Vagina (tissue), 2 donors: Measurements from ENCODE around the gene HOXC5. TPM values are rescaled to one million over a fixed set of nuclear protein-coding genes. Genes with fewer than 3 reads are reported as not detected.

Experiments used
- DNase-seq, 2 donors: peaks; one replicate each; pipeline ENCODE4 v3.0.0-alpha.2; 2017; ENCODE audit errors: extremely low spot score in 2 of 2
- H3K27ac ChIP-seq: fragments of 200-600 bp; sonication (generic); one replicate; pipeline ENCODE4 v1.5.1; 2019
- H3K27me3 ChIP-seq: fragments of 200-600 bp; sonication (generic); one replicate; pipeline ENCODE4 v1.5.1; 2019
- H3K36me3 ChIP-seq, 2 donors: fragments of 200-600 bp; sonication (generic); one replicate each; pipeline ENCODE4 v1.5.1; 2017 to 2019
- H3K4me1 ChIP-seq: fragments of 200-600 bp; sonication (generic); one replicate; pipeline ENCODE4 v1.5.1; 2019
- H3K4me3 ChIP-seq, 2 donors: fragments of 200-600 bp; sonication (generic); 1 replicate in 1 of 2; 2 replicates in 1 of 2; pipeline ENCODE4 v1.5.1; 2016 to 2019
- H3K9me3 ChIP-seq: fragments of 200-600 bp; sonication (generic); one replicate; pipeline ENCODE4 v1.5.1; 2019
- POLR2A ChIP-seq, 2 donors: fragments of 450-650 bp; IDR thresholded peaks; one replicate each; pipeline ENCODE4 v1.6.1; 2017; ENCODE audit warnings: antibody characterized with exemption in 2 of 2, mild to moderate bottlenecking in 2 of 2, moderate library complexity in 2 of 2
- POLR2AphosphoS5 ChIP-seq, 2 donors: sonication (generic); formaldehyde crosslinking; IDR thresholded peaks; one replicate each; pipeline ENCODE4 v1.9.0; 2017; ENCODE audit warnings: antibody characterized with exemption in 2 of 2, mild to moderate bottlenecking in 2 of 2, low read depth in 1 of 2; ENCODE audit not compliant: insufficient read depth in 1 of 2
- intact Hi-C: fragments of 100-400 bp; cut with DNase I; formaldehyde crosslinking; loops from one replicate; pipeline ENCODE4 v1.15.1; 2023
- total RNA-seq: library from RNA; depleted of rRNA; stranded (reverse); fragments of >200 nt; gene quantifications from one replicate; pipeline ENCODE4 v1.2.3, GENCODE V29; 2016
- TF ChIP-seq, protein P1 (sequence below), 3 experiments: fragments of 450-650 bp in 2 of 3; fragments of 200-600 bp in 1 of 3; sonication (generic) in 1 of 3; IDR thresholded peaks; one replicate each; pipeline ENCODE4 v1.5.1; 2017 to 2019; ENCODE audit warnings: antibody characterized with exemption in 3 of 3, mild to moderate bottlenecking in 2 of 3, moderate library complexity in 2 of 3

The HOXC5 gene
- total RNA-seq, 1 donor from 2014 or later = not detected

DNA sequence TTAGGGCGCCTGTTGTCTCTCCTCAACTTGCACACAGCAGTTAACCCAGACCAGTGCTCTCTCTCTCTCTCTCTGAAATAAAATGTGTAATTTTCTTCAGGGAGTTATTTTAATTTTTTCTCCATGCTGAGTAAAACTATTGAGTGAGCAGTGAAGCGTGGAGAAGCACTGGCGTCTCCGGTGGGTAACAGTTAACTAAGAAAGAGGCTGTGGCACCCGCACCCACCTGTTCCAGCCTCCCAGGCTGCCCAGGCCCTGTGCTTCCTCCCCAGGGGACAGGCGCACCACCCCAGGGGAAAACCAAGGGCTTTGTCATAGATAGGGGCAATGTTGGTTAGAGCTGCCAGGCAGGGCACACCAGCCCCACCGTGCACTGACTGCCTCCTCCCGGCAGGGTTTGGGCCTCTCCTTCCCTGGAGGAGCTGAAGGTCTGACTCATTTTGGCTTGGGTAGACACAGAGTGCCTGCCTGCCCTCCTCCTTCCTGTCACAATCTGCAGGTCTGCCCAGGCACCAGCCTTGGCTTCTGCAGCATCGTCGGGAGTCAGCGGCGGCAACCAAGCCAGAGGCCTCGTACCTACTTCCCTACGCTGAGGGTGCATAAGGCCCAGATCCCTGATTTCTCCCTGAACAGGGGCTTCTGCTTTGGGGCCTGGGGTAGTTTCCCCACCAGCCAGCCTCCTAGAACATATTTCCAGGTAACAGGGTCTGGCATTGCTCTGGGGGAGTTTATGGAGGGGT, 3.9 kb downstream of the HOXC5 start:
- H3K27ac ChIP-seq = no peak overlapping the region
- intact Hi-C loops = no loop called here
- H3K36me3 ChIP-seq = no peaks in the 10 kb centered on the region
- no peak overlapping the region for H3K4me3 ChIP-seq
- DNase-seq = no peak
- H3K27me3 ChIP-seq = no peaks in the 10 kb centered on the region
- TF ChIP-seq POLR2AphosphoS5 (IDR thresholded peaks at IDR 0.05; ENCODE audit: insufficient read depth in 1 of 2, low read depth in 1 of 2) (no peak), POLR2A (IDR thresholded peaks at IDR 0.05) (no peak)
- TF ChIP-seq, protein P1, sequence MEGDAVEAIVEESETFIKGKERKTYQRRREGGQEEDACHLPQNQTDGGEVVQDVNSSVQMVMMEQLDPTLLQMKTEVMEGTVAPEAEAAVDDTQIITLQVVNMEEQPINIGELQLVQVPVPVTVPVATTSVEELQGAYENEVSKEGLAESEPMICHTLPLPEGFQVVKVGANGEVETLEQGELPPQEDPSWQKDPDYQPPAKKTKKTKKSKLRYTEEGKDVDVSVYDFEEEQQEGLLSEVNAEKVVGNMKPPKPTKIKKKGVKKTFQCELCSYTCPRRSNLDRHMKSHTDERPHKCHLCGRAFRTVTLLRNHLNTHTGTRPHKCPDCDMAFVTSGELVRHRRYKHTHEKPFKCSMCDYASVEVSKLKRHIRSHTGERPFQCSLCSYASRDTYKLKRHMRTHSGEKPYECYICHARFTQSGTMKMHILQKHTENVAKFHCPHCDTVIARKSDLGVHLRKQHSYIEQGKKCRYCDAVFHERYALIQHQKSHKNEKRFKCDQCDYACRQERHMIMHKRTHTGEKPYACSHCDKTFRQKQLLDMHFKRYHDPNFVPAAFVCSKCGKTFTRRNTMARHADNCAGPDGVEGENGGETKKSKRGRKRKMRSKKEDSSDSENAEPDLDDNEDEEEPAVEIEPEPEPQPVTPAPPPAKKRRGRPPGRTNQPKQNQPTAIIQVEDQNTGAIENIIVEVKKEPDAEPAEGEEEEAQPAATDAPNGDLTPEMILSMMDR (IDR thresholded peaks at IDR 0.05) = no peak
- H3K4me1 ChIP-seq = peaks cover 25% of the 10 kb centered on the region
- H3K9me3 ChIP-seq = no peaks in the 10 kb centered on the region

DNA sequence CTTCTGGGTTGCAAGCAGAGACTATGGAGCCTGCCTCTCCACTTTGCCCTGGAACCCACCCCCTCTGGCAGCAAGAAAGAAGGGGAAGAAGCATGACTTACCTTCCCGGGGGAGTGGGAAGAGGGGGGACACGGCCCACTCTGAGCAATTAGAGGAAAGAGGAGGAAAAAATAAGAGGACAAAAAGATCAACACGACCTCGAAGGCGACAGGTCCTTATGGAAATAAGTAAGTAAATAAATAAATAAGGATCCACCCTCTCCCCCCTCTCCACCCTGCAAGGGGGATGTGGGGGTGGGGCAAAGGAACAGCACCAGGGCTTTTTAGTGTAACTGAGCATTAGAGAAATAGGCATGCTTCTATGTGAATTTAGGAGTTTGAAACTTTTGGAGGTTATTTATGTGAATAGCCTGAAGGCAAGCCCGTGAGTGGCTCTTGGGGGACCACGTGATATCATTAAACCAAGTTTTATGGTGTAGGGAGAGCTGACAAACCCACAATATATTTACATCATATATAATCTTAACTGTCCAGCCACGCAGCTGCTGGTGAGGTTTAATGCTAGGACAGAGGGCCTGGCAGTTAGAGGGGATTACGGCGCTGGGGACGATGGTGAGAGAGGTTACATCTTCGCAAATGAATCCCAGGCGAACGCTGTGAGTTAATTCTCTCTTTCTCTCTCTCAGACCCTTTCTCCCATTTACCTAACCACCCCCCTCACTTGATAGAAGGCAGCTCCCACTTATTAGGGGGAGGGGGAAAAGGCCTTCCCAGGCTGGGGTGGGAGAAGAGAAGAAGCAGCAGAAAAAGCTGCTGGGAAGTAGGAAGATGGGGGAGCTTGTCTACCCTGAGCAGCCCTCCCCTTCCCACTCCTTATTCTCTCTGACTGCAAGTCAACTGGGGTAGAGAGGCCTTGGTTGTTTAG, 4.8 kb downstream of the HOXC5 start:
- Histone ChIP-seq H3K4me3 (no peak overlapping the region), H3K4me1 (peaks cover 21% of the 10 kb centered on the region), H3K27me3 (no peaks in the 10 kb centered on the region), H3K9me3 (no peaks in the 10 kb centered on the region), H3K36me3 (no peaks in the 10 kb centered on the region), H3K27ac (no peak overlapping the region)
- intact Hi-C loops = no loop called here
- DNase-seq = no peak
- TF ChIP-seq POLR2AphosphoS5 (IDR thresholded peaks at IDR 0.05; ENCODE audit: insufficient read depth in 1 of 2, low read depth in 1 of 2) (no peak), POLR2A (IDR thresholded peaks at IDR 0.05) (no peak)
- TF ChIP-seq, protein P1 (IDR thresholded peaks at IDR 0.05) = no peak

DNA sequence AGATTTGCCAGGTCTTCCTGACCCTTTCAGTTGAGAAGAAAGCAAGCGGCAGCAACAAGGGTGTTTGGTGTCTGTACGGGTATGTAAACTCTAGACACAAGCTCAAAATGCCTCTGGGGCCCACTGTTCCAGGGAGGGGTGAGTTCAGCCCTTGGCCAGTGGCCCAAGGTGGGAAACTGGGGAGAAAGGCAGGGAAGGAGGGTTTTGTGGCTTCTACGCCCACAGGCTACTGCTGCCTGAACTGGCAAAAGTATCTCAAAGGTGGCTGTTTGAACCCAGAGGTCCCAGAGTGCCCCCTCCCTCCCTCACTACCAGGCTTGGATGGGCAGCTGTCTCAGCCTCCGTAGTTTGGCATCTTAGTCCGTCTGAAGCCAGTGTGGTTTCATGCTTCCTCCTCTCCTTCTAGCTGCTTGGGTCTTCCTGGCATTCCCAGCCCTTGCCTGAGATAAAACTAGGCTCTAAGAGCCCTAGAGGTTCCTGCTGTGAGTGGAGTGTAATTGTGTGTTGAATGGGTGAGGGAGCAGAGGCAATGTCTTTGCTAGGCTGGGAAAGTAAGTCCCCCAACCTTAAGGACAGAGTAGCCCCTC, 5.5 kb downstream of the HOXC5 start:
- H3K4me3 ChIP-seq = no peak overlapping the region
- no peaks in the 10 kb centered on the region for H3K27me3 ChIP-seq
- TF ChIP-seq POLR2A (IDR thresholded peaks at IDR 0.05) (no peak), POLR2AphosphoS5 (IDR thresholded peaks at IDR 0.05; ENCODE audit: insufficient read depth in 1 of 2, low read depth in 1 of 2) (no peak)
- TF ChIP-seq, protein P1 (IDR thresholded peaks at IDR 0.05) = no peak
- no peak for DNase-seq
- H3K27ac ChIP-seq = no peak overlapping the region
- no peaks in the 10 kb centered on the region for H3K9me3 ChIP-seq
- no peaks in the 10 kb centered on the region for H3K36me3 ChIP-seq
- intact Hi-C loops = no loop called here
- H3K4me1 ChIP-seq = peaks cover 14% of the 10 kb centered on the region

DNA sequence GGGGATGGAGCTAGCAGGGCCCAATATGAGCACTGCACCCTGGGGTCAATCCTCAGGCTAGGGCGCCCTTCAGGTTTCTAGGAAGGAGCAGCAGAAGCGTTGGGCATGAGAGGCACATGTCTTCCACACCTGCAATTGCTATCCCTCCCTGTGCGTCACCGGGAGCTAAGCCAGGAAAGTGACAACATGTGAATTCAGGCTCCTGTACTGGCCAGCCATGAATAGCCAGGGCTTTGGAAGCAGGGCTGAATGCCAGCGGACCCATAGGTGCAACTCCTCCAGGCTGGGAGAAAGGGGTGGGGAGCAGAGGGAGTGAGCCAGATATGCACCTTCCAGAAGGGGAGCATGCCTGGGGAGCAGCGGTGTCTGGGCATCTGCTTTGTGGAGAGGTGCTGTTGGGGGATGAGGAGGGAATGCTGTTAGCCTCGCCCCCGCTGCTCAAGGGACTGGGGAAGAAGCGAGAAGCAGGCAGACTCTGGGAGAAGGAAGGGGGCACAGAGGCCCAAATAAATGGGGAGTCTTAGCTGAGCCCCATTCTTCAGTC, 6.1 kb downstream of the HOXC5 start:
- Histone ChIP-seq H3K27me3 (no peaks in the 10 kb centered on the region), H3K4me1 (peaks cover 8% of the 10 kb centered on the region), H3K9me3 (no peaks in the 10 kb centered on the region), H3K4me3 (no peak overlapping the region), H3K36me3 (no peaks in the 10 kb centered on the region), H3K27ac (no peak overlapping the region)
- DNase-seq = no peak
- intact Hi-C loops = no loop called here
- TF ChIP-seq POLR2A (IDR thresholded peaks at IDR 0.05) = no peak
- no peak for TF ChIP-seq POLR2AphosphoS5 (IDR thresholded peaks at IDR 0.05; ENCODE audit: insufficient read depth in 1 of 2, low read depth in 1 of 2)
- TF ChIP-seq, protein P1 (IDR thresholded peaks at IDR 0.05) = no peak
